Body of pancreas (tissue), 4 donors: ENCODE data around the gene RER1. TPM values are rescaled to one million over a fixed set of nuclear protein-coding genes. Genes with fewer than 3 reads are reported as not detected.

Experiments
- ATAC-seq: fragments of 150-250 bp; one replicate; pipeline ENCODE4 v1.9.1; 2016
- DNase-seq, 4 donors: peaks; one replicate each; pipeline ENCODE4 v3.0.0-alpha.2; 2019
- H3K27ac ChIP-seq, 4 donors: fragments of 200-600 bp; sonication (generic); 1 replicate in 3 of 4; 2 replicates in 1 of 4; pipeline versions ENCODE4 v1.5.1 to v1.6.1; 2016 to 2019; ENCODE audit warnings: mild to moderate bottlenecking in 1 of 4, mixed read lengths in 1 of 4, moderate library complexity in 1 of 4
- H3K27me3 ChIP-seq, 2 donors: fragments of 200-600 bp; sonication (generic); one replicate each; pipeline ENCODE4 v1.6.0; 2016; ENCODE audit warnings: mild to moderate bottlenecking in 1 of 2
- H3K36me3 ChIP-seq, 2 donors: fragments of 200-600 bp; sonication (generic); replicated peaks in 1 of 2; 2 replicates each; pipeline ENCODE4 v1.5.1; 2016; ENCODE audit warnings: low read depth in 2 of 2; ENCODE audit not compliant: insufficient read depth in 1 of 2
- H3K4me1 ChIP-seq: fragments of 200-600 bp; sonication (generic); one replicate; pipeline ENCODE4 v1.6.0; 2016
- H3K4me3 ChIP-seq, 2 donors: fragments of 200-600 bp; sonication (generic); 1 replicate in 1 of 2; 2 replicates in 1 of 2; pipeline ENCODE4 v1.5.1; 2016 to 2019
- H3K9me3 ChIP-seq, 3 donors: fragments of 200-600 bp; sonication (generic); 1 replicate in 2 of 3; 2 replicates in 1 of 3; pipeline ENCODE4 v1.5.1; 2016
- CTCF ChIP-seq, 7 experiments: fragments of 450-650 bp in 4 of 7; fragments of 200-600 bp in 3 of 7; sonication (generic) in 3 of 7; IDR thresholded peaks; one replicate each; pipeline ENCODE4 v1.5.1; 2016 to 2019; ENCODE audit warnings: antibody characterized with exemption in 7 of 7
- POLR2A ChIP-seq, 3 donors: fragments of 450-650 bp; IDR thresholded peaks; one replicate each; pipeline ENCODE4 v1.6.1; 2016; ENCODE audit warnings: antibody characterized with exemption in 3 of 3, mild to moderate bottlenecking in 2 of 3
- WGBS, 2 donors: methylation state at CpG; one replicate each; pipeline ENCODE4 v1.1.5; 2017; 5-methylcytosine and 5-hydroxymethylcytosine counted together
- intact Hi-C: fragments of 100-400 bp; cut with DNase I; formaldehyde crosslinking; loops from one replicate; pipeline ENCODE4 v1.15.1; 2023
- total RNA-seq, 2 donors: library from RNA; depleted of rRNA; stranded (reverse); fragments of >200 nt; gene quantifications; one replicate each; pipeline ENCODE4 v1.1.0, GENCODE V29; 2016

Gene RER1
- total RNA-seq, 2 donors from 2014 or later = 50.3 to 57.7 TPM

- H3K9me3 ChIP-seq = no peaks in the 10 kb centered on the region
- DNase-seq (no peak), ATAC-seq (no peak)
- 85 to 86% methylated on average over 18 to 35 of the region's 37 CpGs for WGBS, 2 donors
- no peak overlapping the region for H3K27ac ChIP-seq
- intact Hi-C loops = no loop called here
- H3K4me1 ChIP-seq = no peaks in the 10 kb centered on the region
- H3K36me3 ChIP-seq = no peaks in the 10 kb centered on the region
- TF ChIP-seq CTCF (IDR thresholded peaks at IDR 0.05) (no peak), POLR2A (IDR thresholded peaks at IDR 0.05) (no peak)
- H3K27me3 ChIP-seq = no peaks in the 10 kb centered on the region
- no peak overlapping the region for H3K4me3 ChIP-seq
These were observed 34.5 kb upstream of the RER1 start for GRCh38 chr1:2356911-2357845.

GRCh38 chr1:2358072-2358471 lies 33.6 kb upstream of the RER1 start:
- TF ChIP-seq POLR2A (IDR thresholded peaks at IDR 0.05) (no peak), CTCF (IDR thresholded peaks at IDR 0.05) (no peak)
- Histone ChIP-seq H3K36me3 (no peaks in the 10 kb centered on the region), H3K27me3 (no peaks in the 10 kb centered on the region), H3K4me3 (no peak overlapping the region), H3K27ac (no peak overlapping the region), H3K4me1 (no peaks in the 10 kb centered on the region), H3K9me3 (no peaks in the 10 kb centered on the region)
- ATAC-seq (no peak), DNase-seq (no peak)
- 81 to 85% methylated on average over 5 to 12 of the region's 13 CpGs for WGBS, 2 donors
- intact Hi-C loops = no loop called here

- TF ChIP-seq POLR2A (IDR thresholded peaks at IDR 0.05) (no peak), CTCF (IDR thresholded peaks at IDR 0.05) (no peak)
- 79 to 85% methylated on average over 23 of the region's 24 CpGs for WGBS, 2 donors
- no peak overlapping the region for H3K27ac ChIP-seq
- no peaks in the 10 kb centered on the region for H3K4me1 ChIP-seq
- DNase-seq (no peak), ATAC-seq (no peak)
- H3K27me3 ChIP-seq = no peaks in the 10 kb centered on the region
- no peaks in the 10 kb centered on the region for H3K9me3 ChIP-seq
- intact Hi-C loops = no loop called here
- no peaks in the 10 kb centered on the region for H3K36me3 ChIP-seq
- no peak overlapping the region for H3K4me3 ChIP-seq
These were observed 32.7 kb upstream of the RER1 start for GRCh38 chr1:2358651-2359640.

GRCh38 chr1:2360588-2361364 lies 30.9 kb upstream of the RER1 start:
- TF ChIP-seq CTCF (IDR thresholded peaks at IDR 0.05) (no peak), POLR2A (IDR thresholded peaks at IDR 0.05) (no peak)
- 61 to 65% methylated on average over 11 of the region's 11 CpGs for WGBS, 2 donors
- DNase-seq (no peak), ATAC-seq (peak; percentile 53)
- Histone ChIP-seq H3K27ac (peak overlapping the region in 2 of 4 donors; percentile 23 to 41), H3K4me3 (no peak overlapping the region), H3K36me3 (no peaks in the 10 kb centered on the region), H3K27me3 (no peaks in the 10 kb centered on the region), H3K4me1 (no peaks in the 10 kb centered on the region), H3K9me3 (no peaks in the 10 kb centered on the region)
- intact Hi-C loops = no loop called here
